Endothelial cell (in vitro differentiated cells): ENCODE results near the gene KRT36. TPM values are rescaled to one million over a fixed set of nuclear protein-coding genes. Genes with fewer than 3 reads are reported as not detected.

ENCODE experiments used
- DNase-seq: peaks from one replicate; pipeline ENCODE4 v3.0.0; 2021; ENCODE audit warnings: low spot score
- H3K27ac Mint-ChIP-seq: one replicate; pipeline ENCODE4 v1.8.0; 2021; ENCODE audit warnings: mixed read lengths, inconsistent platforms; ENCODE audit not compliant: unreplicated experiment
- H3K27me3 Mint-ChIP-seq: one replicate; pipeline ENCODE4 v1.8.0; 2021; ENCODE audit warnings: mild to moderate bottlenecking, moderate library complexity, mixed read lengths, inconsistent platforms; ENCODE audit not compliant: unreplicated experiment
- H3K36me3 Mint-ChIP-seq: one replicate; pipeline ENCODE4 v1.8.0; 2021; ENCODE audit warnings: mild to moderate bottlenecking, low read depth, mixed read lengths, inconsistent platforms; ENCODE audit not compliant: unreplicated experiment
- H3K4me1 Mint-ChIP-seq: one replicate; pipeline ENCODE4 v1.8.0; 2021; ENCODE audit warnings: mild to moderate bottlenecking, mixed read lengths, inconsistent platforms; ENCODE audit not compliant: unreplicated experiment
- H3K4me3 Mint-ChIP-seq: one replicate; pipeline ENCODE4 v1.8.0; 2021; ENCODE audit warnings: mild to moderate bottlenecking, mixed read lengths, inconsistent platforms; ENCODE audit not compliant: unreplicated experiment
- H3K9me3 Mint-ChIP-seq: one replicate; pipeline ENCODE4 v1.8.0; 2021; ENCODE audit warnings: mixed read lengths, inconsistent platforms; ENCODE audit not compliant: unreplicated experiment
- CTCF ChIP-seq: fragments of 200-600 bp; sonication (generic); IDR thresholded peaks from one replicate; pipeline ENCODE4 v1.5.0; 2021; ENCODE audit warnings: antibody characterized with exemption; ENCODE audit not compliant: unreplicated experiment
- total RNA-seq: library from RNA; stranded (reverse); fragmentation: NEBNext Ultra II Directional; extraction: Animal tissue kit (Norgen Biotek cat#: 25700); gene quantifications from one replicate; pipeline ENCODE4 v1.2.1, GENCODE V29; 2021; ENCODE audit not compliant: unreplicated experiment

KRT36 gene
- total RNA-seq, 1 donor from 2014 or later = not detected

- no peaks in the 10 kb centered on the region for H3K9me3 Mint-ChIP-seq
- DNase-seq = no peak
- H3K4me1 Mint-ChIP-seq = no peaks in the 10 kb centered on the region
- H3K36me3 Mint-ChIP-seq = no peaks in the 10 kb centered on the region
- H3K27me3 Mint-ChIP-seq = peaks cover 4% of the 10 kb centered on the region
- no peak overlapping the region for H3K27ac Mint-ChIP-seq
- H3K4me3 Mint-ChIP-seq = no peak overlapping the region
- TF ChIP-seq CTCF = no peak
These were observed 32.0 kb downstream of the KRT36 start for GRCh38 chr17:41457676-41458075.

- H3K27ac Mint-ChIP-seq = no peak overlapping the region
- peaks cover 4% of the 10 kb centered on the region for H3K27me3 Mint-ChIP-seq
- H3K36me3 Mint-ChIP-seq = no peaks in the 10 kb centered on the region
- TF ChIP-seq CTCF = no peak
- H3K4me1 Mint-ChIP-seq = no peaks in the 10 kb centered on the region
- no peaks in the 10 kb centered on the region for H3K9me3 Mint-ChIP-seq
- no peak overlapping the region for H3K4me3 Mint-ChIP-seq
- DNase-seq = no peak
These were observed 33.5 kb downstream of the KRT36 start for GRCh38 chr17:41456204-41456603.

GRCh38 chr17:41455236-41455635 lies 34.5 kb downstream of the KRT36 start:
- H3K4me1 Mint-ChIP-seq = no peaks in the 10 kb centered on the region
- H3K27ac Mint-ChIP-seq = no peak overlapping the region
- peaks cover 2% of the 10 kb centered on the region for H3K27me3 Mint-ChIP-seq
- no peaks in the 10 kb centered on the region for H3K36me3 Mint-ChIP-seq
- no peaks in the 10 kb centered on the region for H3K9me3 Mint-ChIP-seq
- no peak for TF ChIP-seq CTCF
- no peak overlapping the region for H3K4me3 Mint-ChIP-seq
- no peak for DNase-seq

- Mint-ChIP-seq H3K36me3 (no peaks in the 10 kb centered on the region), H3K27me3 (no peaks in the 10 kb centered on the region), H3K9me3 (no peaks in the 10 kb centered on the region), H3K27ac (no peak overlapping the region), H3K4me1 (no peaks in the 10 kb centered on the region), H3K4me3 (no peak overlapping the region)
- DNase-seq = no peak
- TF ChIP-seq CTCF = no peak
These were observed 36.6 kb downstream of the KRT36 start for GRCh38 chr17:41453066-41453465.

- H3K27me3 Mint-ChIP-seq = no peaks in the 10 kb centered on the region
- H3K36me3 Mint-ChIP-seq = no peaks in the 10 kb centered on the region
- H3K27ac Mint-ChIP-seq = no peak overlapping the region
- no peak for DNase-seq
- no peaks in the 10 kb centered on the region for H3K9me3 Mint-ChIP-seq
- no peaks in the 10 kb centered on the region for H3K4me1 Mint-ChIP-seq
- no peak overlapping the region for H3K4me3 Mint-ChIP-seq
- no peak for TF ChIP-seq CTCF
These were observed 37.4 kb downstream of the KRT36 start for GRCh38 chr17:41452281-41452680.
